WERI-Rb-1 (cell line): Measurements from ENCODE around the gene ROGDI.
A peak's percentile ranks its signal among the peaks of the same experiment; 100 is the strongest.

Source experiments
- DNase-seq: peaks from one replicate; pipeline ENCODE4 v3.0.0-alpha.2; 2020
- H3K27ac ChIP-seq: fragments of 250-450 bp; sonication (Bioruptor Pico); 2 replicates; pipeline ENCODE4 v1.5.1; 2020; ENCODE audit warnings: mild to moderate bottlenecking, moderate library complexity
- H3K27me3 ChIP-seq: fragments of 250-450 bp; sonication (Bioruptor Pico); 2 replicates; pipeline ENCODE4 v1.5.1; 2021; ENCODE audit warnings: mild to moderate bottlenecking, low read depth, moderate library complexity; ENCODE audit not compliant: insufficient read depth, severe bottlenecking
- H3K36me3 ChIP-seq: fragments of 250-450 bp; sonication (Bioruptor Pico); 2 replicates; pipeline ENCODE4 v1.5.1; 2020; ENCODE audit warnings: mild to moderate bottlenecking, moderate library complexity
- H3K4me3 ChIP-seq: 2 replicates; pipeline ENCODE4 v1.5.1; 2011; ENCODE audit warnings: low read depth, mild to moderate bottlenecking, control low read depth, low read length
- H3K9me3 ChIP-seq: fragments of 250-450 bp; sonication (Bioruptor Pico); 2 replicates; pipeline ENCODE4 v1.5.1; 2021; ENCODE audit warnings: mild to moderate bottlenecking, moderate library complexity; ENCODE audit not compliant: severe bottlenecking
- TF ChIP-seq, protein P1 (sequence below): IDR thresholded peaks from 2 replicates; pipeline ENCODE4 v1.5.1; 2011; ENCODE audit warnings: low read depth, mild to moderate bottlenecking, control low read depth, inconsistent platforms, low read length

ROGDI gene

DNA sequence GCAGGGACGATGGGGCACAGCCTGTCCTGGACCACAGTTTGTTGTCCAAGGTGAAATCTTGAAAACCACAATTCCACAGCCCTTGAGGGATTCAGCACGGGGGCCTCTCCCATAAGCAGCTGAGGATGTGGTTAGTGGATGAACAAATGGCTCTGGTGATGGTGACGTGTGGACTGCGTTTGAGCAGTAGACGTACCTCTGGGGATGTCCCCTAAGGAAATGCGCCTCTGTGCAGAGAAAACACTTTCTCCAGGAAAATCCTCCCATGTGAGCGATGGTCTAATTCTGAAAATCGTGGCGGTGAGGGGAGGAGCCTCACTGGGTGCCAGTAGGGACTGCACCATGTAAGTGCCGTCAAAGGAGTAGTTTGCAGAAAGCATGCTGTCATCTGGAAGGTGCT, 11.6 kb downstream of the ROGDI start:
- no peak for DNase-seq
- TF ChIP-seq, protein P1, sequence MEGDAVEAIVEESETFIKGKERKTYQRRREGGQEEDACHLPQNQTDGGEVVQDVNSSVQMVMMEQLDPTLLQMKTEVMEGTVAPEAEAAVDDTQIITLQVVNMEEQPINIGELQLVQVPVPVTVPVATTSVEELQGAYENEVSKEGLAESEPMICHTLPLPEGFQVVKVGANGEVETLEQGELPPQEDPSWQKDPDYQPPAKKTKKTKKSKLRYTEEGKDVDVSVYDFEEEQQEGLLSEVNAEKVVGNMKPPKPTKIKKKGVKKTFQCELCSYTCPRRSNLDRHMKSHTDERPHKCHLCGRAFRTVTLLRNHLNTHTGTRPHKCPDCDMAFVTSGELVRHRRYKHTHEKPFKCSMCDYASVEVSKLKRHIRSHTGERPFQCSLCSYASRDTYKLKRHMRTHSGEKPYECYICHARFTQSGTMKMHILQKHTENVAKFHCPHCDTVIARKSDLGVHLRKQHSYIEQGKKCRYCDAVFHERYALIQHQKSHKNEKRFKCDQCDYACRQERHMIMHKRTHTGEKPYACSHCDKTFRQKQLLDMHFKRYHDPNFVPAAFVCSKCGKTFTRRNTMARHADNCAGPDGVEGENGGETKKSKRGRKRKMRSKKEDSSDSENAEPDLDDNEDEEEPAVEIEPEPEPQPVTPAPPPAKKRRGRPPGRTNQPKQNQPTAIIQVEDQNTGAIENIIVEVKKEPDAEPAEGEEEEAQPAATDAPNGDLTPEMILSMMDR: no peak
- Histone ChIP-seq H3K4me3 (no peak overlapping the region), H3K9me3 (no peaks in the 10 kb centered on the region), H3K27me3 (no peaks in the 10 kb centered on the region), H3K36me3 (peaks cover 12% of the 10 kb centered on the region), H3K27ac (peak overlapping the region; percentile 90)

DNA sequence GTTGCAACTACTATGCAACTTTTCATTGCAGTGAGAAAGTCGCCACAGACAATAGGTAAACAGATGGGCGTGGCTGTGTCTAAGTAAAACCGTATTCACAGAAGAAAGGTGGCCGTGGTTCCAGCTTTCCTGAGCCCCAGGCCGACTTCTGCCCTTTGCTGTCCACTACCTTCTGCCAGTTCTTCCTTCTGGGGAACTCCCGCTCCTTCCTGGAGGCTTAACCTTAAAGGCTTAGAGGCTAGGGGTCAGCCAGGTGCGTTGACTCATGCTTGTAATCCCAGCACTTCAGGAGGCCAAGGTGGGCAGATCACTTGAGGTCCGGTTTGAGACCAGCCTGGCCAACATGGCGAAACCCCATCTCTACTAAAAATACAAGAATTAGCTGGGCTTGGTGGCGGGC, 12.2 kb downstream of the ROGDI start:
- H3K4me3 ChIP-seq: no peak overlapping the region
- no peaks in the 10 kb centered on the region for H3K9me3 ChIP-seq
- DNase-seq: peak; percentile 85
- TF ChIP-seq, protein P1: no peak
- H3K36me3 ChIP-seq: peaks cover 6% of the 10 kb centered on the region
- H3K27me3 ChIP-seq: no peaks in the 10 kb centered on the region
- H3K27ac ChIP-seq: peak overlapping the region; percentile 90

DNA sequence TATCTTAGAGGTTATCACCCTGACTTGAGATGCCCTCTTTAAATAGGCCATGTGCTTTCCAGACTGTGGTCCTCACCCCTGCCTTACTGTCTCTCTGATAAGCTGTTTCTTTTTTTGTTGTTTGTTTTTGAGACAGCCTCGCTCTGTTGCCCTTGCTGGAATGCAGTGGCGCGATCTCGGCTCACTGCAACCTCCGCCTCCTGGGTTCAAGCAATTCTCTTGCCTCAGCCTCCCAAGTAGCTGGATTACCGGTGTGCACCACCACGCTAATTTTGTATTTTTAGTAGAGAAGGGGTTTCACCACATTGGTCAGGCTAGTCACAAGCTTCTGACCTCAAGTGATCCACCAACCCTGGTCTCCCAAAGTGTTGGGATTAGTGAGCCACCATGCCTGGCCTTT, 13.5 kb downstream of the ROGDI start:
- Histone ChIP-seq H3K4me3 (no peak overlapping the region), H3K36me3 (no peaks in the 10 kb centered on the region), H3K27me3 (no peaks in the 10 kb centered on the region), H3K9me3 (no peaks in the 10 kb centered on the region), H3K27ac (peak overlapping the region; percentile 90)
- no peak for DNase-seq
- TF ChIP-seq, protein P1: no peak

DNA sequence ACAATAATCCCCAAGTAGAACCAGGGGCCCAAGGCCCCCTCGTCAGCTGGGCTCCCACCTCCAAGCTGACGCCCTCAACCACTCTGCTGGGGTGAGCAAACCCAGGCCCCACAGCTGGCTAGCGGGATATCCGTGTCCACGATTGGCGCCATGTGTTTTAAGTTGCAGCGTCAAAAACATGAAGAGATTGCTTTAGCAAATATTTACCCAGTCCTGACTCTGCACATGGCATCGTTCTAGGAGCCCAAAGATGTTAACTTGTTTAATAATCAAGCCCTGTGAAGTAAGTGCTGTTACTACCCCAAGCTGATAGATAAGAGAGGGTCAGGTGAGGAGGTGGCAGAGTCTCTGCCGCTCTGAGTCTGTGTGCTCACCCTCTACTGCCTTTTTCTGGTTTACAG, 13.9 kb downstream of the ROGDI start:
- H3K27me3 ChIP-seq: no peaks in the 10 kb centered on the region
- no peaks in the 10 kb centered on the region for H3K9me3 ChIP-seq
- TF ChIP-seq, protein P1: no peak
- no peaks in the 10 kb centered on the region for H3K36me3 ChIP-seq
- peak overlapping the region; percentile 90 for H3K27ac ChIP-seq
- H3K4me3 ChIP-seq: no peak overlapping the region
- DNase-seq: no peak

DNA sequence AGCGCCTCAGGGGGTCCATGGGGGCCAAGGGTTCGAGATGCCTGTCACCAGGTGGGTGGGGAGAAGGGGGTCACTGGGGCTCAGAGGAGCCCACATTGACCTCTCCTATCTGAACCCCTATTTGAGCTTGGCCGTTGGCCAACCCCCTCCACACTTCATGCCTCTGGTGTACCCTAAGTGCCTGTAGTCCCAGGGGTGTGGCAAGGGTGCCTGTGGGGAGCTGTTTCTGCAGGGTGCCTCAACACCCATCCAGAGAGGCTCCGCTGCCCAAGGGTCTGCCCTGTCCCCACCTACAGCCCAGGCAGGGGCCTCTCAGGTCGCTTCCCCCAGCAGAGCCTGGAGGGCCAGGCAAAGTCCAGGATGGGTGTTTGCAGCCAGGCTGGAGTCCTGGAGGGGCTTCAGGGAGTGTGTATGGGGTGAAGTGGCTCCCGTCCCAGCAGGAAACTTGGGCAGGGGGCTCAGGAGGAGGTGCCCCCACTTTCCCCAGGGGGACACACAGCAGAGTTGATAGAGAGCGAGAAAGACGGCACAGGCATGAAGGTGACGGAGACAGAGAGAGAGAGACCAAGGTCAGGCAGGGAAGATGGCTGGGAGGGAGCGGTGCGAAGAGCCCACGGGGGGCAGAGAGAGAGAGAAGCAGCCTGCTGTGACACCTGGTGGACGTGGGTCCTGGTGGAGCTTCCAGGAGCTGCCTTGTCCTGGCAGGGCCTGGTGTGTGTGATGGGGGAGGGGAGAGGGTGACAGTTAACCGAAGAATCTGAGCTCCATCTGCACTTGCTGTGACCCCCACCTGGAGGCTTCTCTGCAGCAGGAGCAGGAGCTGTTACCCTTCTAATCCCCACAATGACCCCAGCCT, 14.6 kb downstream of the ROGDI start, which contains the start of gene SEPTIN12:
TSS of gene SEPTIN12 (minus strand) at position 719 of the 856 bp plus-strand sequence. CDS start at position 19, 700 bp downstream.
- H3K27me3 ChIP-seq: no peaks in the 10 kb centered on the region
- no peak within 1 kb of the TSS; the same call in 1 of the 2 replicates for H3K4me3 ChIP-seq
- H3K36me3 ChIP-seq: no peaks in the 10 kb centered on the region
- H3K9me3 ChIP-seq: no peaks in the 10 kb centered on the region
- TF ChIP-seq, protein P1: peak; percentile 83
- DNase-seq: peak; percentile 99
- H3K27ac ChIP-seq: peak within 1 kb of the TSS; percentile 90
